Panc1 (cell line): ENCODE data around the gene SGSH.
A peak's percentile ranks its signal among the peaks of the same experiment; 100 is the strongest.

Experiments
- CTCF ChIP-seq: fragments of 450-650 bp; IDR thresholded peaks from 2 replicates; pipeline ENCODE4 v1.5.1; 2017; ENCODE audit warnings: mild to moderate bottlenecking
- POLR2AphosphoS5 ChIP-seq: IDR thresholded peaks from 2 replicates; pipeline ENCODE4 v1.6.1; 2012; ENCODE audit warnings: mild to moderate bottlenecking, low read depth, low read length, moderate library complexity

- no peak for TF ChIP-seq CTCF
- peak; percentile 60 for TF ChIP-seq POLR2AphosphoS5
Observed at GRCh38 chr17:80262291-80262690, 42.2 kb upstream of the SGSH start.
